Measurements from ENCODE around the gene PLA2G4C.

- TF ChIP-seq CTCF (IDR thresholded peaks at IDR 0.05; ENCODE audit: insufficient read depth, low read depth, low read length) (no peak), EZH2 (IDR thresholded peaks at IDR 0.05; ENCODE audit: insufficient read depth, low read length) (no peak)
Measured at GRCh38 chr19:48147597-48148175, 37.1 kb upstream of the PLA2G4C start.

Measured in astrocyte (in vitro differentiated cells and primary cell).